ENCODE results near the gene SYNGR2. TPM values are rescaled to one million over a fixed set of nuclear protein-coding genes. Genes with fewer than 3 reads are reported as not detected.

SYNGR2 gene
- total RNA-seq, 1 donor from 2014 or later, result 3.2 TPM

DNA sequence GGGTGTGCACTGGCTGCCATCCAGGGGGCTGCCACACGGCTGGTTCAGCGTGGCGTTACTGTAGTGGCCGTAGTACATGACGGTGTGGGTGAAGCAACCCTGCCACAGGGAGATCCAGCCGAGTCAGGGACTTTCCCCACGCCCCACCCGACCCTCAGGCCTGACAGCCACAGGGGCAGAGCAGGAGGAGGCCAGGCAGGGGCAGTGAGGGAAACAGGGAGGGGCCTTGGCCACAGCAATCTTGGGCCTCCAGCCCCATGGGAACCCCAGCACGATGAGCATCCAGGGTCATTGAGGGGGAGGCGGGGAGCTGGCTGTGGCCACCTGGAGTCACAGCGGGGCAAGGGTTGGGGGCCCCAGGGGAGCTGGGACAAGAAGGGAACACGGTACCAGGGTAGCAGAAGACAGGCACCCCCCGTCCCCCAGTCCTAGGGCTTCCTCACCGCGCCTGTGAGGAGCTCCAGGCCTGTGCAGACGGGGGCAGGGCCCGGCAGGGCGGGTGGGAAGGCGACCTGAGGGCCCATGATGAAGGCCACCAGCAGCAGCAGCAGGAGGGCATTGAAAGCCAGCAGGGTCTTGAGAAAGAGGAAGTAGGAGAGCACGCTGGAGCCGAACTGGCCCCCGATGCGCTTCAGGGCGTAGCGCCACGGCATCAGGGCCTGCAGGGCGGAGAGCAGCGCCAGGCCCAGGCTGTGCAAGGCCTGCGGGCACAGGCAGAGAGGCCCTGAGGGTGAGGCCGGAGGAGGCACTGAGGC lies 44.1 kb upstream of the SYNGR2 start:
- no peaks in the 10 kb centered on the region for H3K36me3 Mint-ChIP-seq (ENCODE audit: unreplicated experiment)
- H3K4me3 Mint-ChIP-seq (ENCODE audit: unreplicated experiment), result no peak overlapping the region
- peak; percentile 21 for DNase-seq
- H3K4me1 Mint-ChIP-seq (ENCODE audit: low read depth, unreplicated experiment), result no peaks in the 10 kb centered on the region
- H3K9me3 Mint-ChIP-seq (ENCODE audit: unreplicated experiment), result peaks cover 4% of the 10 kb centered on the region
- no peak overlapping the region for H3K27ac Mint-ChIP-seq (ENCODE audit: unreplicated experiment)
- TF ChIP-seq, protein P1, sequence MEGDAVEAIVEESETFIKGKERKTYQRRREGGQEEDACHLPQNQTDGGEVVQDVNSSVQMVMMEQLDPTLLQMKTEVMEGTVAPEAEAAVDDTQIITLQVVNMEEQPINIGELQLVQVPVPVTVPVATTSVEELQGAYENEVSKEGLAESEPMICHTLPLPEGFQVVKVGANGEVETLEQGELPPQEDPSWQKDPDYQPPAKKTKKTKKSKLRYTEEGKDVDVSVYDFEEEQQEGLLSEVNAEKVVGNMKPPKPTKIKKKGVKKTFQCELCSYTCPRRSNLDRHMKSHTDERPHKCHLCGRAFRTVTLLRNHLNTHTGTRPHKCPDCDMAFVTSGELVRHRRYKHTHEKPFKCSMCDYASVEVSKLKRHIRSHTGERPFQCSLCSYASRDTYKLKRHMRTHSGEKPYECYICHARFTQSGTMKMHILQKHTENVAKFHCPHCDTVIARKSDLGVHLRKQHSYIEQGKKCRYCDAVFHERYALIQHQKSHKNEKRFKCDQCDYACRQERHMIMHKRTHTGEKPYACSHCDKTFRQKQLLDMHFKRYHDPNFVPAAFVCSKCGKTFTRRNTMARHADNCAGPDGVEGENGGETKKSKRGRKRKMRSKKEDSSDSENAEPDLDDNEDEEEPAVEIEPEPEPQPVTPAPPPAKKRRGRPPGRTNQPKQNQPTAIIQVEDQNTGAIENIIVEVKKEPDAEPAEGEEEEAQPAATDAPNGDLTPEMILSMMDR (IDR thresholded peaks at IDR 0.05; ENCODE audit: partially characterized antibody, unreplicated experiment), result no peak
- H3K27me3 Mint-ChIP-seq (ENCODE audit: unreplicated experiment), result peaks cover 9% of the 10 kb centered on the region

DNA sequence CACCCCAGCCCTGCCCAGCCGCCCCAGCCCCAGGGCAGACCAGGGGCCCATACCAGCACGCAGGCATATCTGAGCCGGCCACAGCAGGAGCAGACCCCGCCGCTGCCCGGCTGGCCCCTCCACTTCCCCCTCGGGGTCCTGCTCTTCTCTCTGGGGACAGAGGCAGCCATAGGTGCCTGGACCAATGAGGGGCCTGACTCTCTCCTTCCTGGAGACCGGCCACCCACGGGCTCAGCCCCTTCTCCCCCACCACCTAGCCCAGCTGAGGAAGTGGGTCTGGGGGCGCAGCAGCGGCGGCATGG lies 43.6 kb upstream of the SYNGR2 start:
- Mint-ChIP-seq H3K27ac (ENCODE audit: unreplicated experiment) (no peak overlapping the region), H3K4me3 (ENCODE audit: unreplicated experiment) (no peak overlapping the region), H3K9me3 (ENCODE audit: unreplicated experiment) (peaks cover 4% of the 10 kb centered on the region), H3K36me3 (ENCODE audit: unreplicated experiment) (no peaks in the 10 kb centered on the region), H3K27me3 (ENCODE audit: unreplicated experiment) (peaks cover 12% of the 10 kb centered on the region), H3K4me1 (ENCODE audit: low read depth, unreplicated experiment) (no peaks in the 10 kb centered on the region)
- no peak for DNase-seq
- TF ChIP-seq, protein P1 (IDR thresholded peaks at IDR 0.05; ENCODE audit: partially characterized antibody, unreplicated experiment), result no peak

DNA sequence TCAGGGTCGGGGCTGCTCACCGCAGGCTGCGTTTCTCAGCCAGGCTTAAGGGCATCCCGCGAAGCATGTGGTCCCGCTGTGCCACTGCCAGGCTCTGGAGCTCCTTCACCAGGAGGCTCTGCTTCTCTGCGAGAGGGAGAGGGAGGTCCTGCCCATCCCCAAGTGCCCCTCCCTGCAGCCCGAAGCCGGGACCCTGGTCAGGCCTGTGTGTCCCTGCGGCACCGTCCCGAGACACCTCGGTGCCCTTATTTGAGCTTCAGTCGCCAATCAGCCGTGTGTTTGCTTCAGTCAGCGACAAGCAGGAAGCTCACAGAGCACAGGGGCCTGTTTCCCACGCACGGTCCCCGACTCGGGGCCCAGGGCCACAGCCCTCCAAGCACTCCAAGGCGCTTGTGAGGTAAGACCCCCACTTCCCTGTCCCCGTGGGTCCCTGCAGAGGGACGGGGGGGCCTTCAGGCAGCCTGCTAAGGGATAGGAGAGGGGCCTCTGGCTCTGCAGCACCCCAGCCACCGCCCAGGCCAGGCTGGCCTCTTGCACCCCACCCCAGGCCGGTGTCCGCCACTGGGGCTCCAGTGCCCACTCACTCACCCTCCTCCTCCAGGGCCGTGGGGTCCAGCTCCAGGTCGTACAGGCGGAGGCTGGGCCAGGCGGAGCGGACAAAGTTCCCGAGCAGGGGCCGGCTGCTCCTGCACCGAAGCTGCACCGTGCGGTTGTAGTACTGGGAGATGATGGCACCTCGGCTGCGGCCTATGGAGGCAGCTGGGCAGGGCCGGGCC lies 43.1 kb upstream of the SYNGR2 start:
- Mint-ChIP-seq H3K36me3 (ENCODE audit: unreplicated experiment) (no peaks in the 10 kb centered on the region), H3K4me3 (ENCODE audit: unreplicated experiment) (no peak overlapping the region), H3K4me1 (ENCODE audit: low read depth, unreplicated experiment) (no peaks in the 10 kb centered on the region), H3K9me3 (ENCODE audit: unreplicated experiment) (peaks cover 4% of the 10 kb centered on the region), H3K27me3 (ENCODE audit: unreplicated experiment) (peaks cover 15% of the 10 kb centered on the region), H3K27ac (ENCODE audit: unreplicated experiment) (no peak overlapping the region)
- DNase-seq, result no peak
- TF ChIP-seq, protein P1 (IDR thresholded peaks at IDR 0.05; ENCODE audit: partially characterized antibody, unreplicated experiment), result no peak

DNA sequence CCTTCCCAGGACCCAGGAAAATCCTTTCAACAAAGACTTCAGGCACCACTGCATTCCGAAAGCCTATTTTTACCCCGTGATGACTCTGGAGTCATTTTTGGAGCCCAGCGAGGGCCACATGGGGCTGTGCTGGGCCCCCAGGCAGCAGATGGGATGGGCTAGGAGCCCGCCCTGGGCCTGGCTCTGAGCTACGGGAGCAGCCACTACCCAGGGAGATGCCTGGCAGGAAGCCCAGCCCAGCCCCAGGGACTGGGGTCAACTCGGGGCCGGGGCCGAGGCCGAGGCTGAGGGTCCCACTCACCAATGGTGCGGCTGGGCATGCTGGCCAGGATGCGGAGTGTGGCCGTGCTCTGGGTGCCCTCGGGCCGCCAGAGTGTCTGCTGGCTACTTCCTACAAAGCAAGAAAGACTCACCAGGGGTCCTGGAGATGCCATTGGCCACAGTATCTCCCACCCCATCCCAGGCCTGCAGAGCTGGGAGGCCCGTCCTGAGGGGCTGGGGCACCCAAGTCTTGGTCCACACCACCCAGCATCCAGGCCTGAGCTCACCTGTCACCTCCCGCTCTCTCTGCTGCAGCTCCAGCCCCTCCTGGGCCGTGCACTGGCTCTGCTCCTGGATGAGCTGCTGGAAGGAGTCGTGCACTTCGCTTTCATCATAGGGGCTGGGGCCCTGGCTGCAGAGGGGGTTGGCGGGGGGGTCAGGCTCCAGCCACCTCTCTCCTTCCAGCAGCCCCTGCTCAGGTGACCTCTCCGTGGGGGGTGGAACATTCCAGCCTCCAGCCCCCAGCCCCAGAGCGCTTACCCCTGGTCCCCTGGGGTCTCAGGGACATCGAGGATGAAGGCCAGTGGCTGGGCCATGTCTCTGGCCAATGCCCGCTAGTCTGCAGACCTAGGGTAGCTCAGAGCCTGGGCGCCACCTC lies 42.1 kb upstream of the SYNGR2 start:
- Mint-ChIP-seq H3K4me1 (ENCODE audit: low read depth, unreplicated experiment) (no peaks in the 10 kb centered on the region), H3K9me3 (ENCODE audit: unreplicated experiment) (peaks cover 4% of the 10 kb centered on the region), H3K4me3 (ENCODE audit: unreplicated experiment) (no peak overlapping the region), H3K36me3 (ENCODE audit: unreplicated experiment) (no peaks in the 10 kb centered on the region), H3K27ac (ENCODE audit: unreplicated experiment) (no peak overlapping the region), H3K27me3 (ENCODE audit: unreplicated experiment) (peaks cover 15% of the 10 kb centered on the region)
- TF ChIP-seq, protein P1 (IDR thresholded peaks at IDR 0.05; ENCODE audit: partially characterized antibody, unreplicated experiment), result no peak
- DNase-seq, result no peak

All from glutamatergic neuron (in vitro differentiated cells).